Gastroesophageal sphincter (tissue), 4 donors: ENCODE results near the gene RGS11. TPM values are rescaled to one million over a fixed set of nuclear protein-coding genes. Genes with fewer than 3 reads are reported as not detected.

Experiments used
- ATAC-seq: fragments of 150-250 bp; one replicate; pipeline ENCODE4 v1.9.1; 2016; ENCODE audit warnings: mild to moderate bottlenecking, moderate library complexity
- H3K27ac ChIP-seq, 4 donors: fragments of 200-600 bp; sonication (generic) in 3 of 4; 1 replicate in 3 of 4; 2 replicates in 1 of 4; pipeline ENCODE4 v1.5.1; 2016 to 2019
- H3K27me3 ChIP-seq: fragments of 200-600 bp; sonication (generic); one replicate; pipeline ENCODE4 v1.5.1; 2019
- H3K36me3 ChIP-seq, 2 donors: fragments of 200-600 bp; sonication (generic); one replicate each; pipeline ENCODE4 v1.5.1; 2019; ENCODE audit warnings: control low read depth in 1 of 2
- H3K4me1 ChIP-seq, 3 donors: fragments of 200-600 bp; sonication (generic); 1 replicate in 2 of 3; 2 replicates in 1 of 3; pipeline ENCODE4 v1.5.1; 2016 to 2019; ENCODE audit warnings: control low read depth in 2 of 3
- H3K4me3 ChIP-seq, 2 donors: fragments of 200-600 bp; sonication (generic); one replicate each; pipeline ENCODE4 v1.5.1; 2019; ENCODE audit warnings: mild to moderate bottlenecking in 1 of 2, moderate library complexity in 1 of 2
- H3K9me3 ChIP-seq, 3 donors: fragments of 200-600 bp; sonication (generic); one replicate each; pipeline ENCODE4 v1.5.1; 2017 to 2019; ENCODE audit warnings: control low read depth in 2 of 3
- EP300 ChIP-seq: sonication (generic); formaldehyde crosslinking; IDR thresholded peaks from one replicate; pipeline ENCODE4 v1.6.1; 2017; ENCODE audit warnings: antibody characterized with exemption, mild to moderate bottlenecking
- POLR2A ChIP-seq, 2 donors: fragments of 450-650 bp; IDR thresholded peaks; one replicate each; pipeline ENCODE4 v1.6.1; 2017; ENCODE audit warnings: antibody characterized with exemption in 2 of 2, mild to moderate bottlenecking in 2 of 2, moderate library complexity in 1 of 2
- POLR2AphosphoS5 ChIP-seq: sonication (generic); formaldehyde crosslinking; IDR thresholded peaks from one replicate; pipeline ENCODE4 v1.6.1; 2017; ENCODE audit warnings: antibody characterized with exemption
- WGBS, 2 donors: methylation state at CpG; one replicate each; pipeline ENCODE4 v1.1.5; 2018; ENCODE audit warnings: low coverage in 1 of 2; 5-methylcytosine and 5-hydroxymethylcytosine counted together
- total RNA-seq, 4 donors: library from RNA; depleted of rRNA; stranded (reverse); fragments of >200 nt; gene quantifications; one replicate each; pipeline ENCODE4 v1.1.0, GENCODE V29; 2016
- TF ChIP-seq, protein P1 (sequence below), 4 experiments: fragments of 200-600 bp in 2 of 4; fragments of 450-650 bp in 2 of 4; sonication (generic) in 1 of 4; IDR thresholded peaks; one replicate each; pipeline ENCODE4 v1.5.1; 2017 to 2019; ENCODE audit warnings: antibody characterized with exemption in 4 of 4, mild to moderate bottlenecking in 2 of 4, moderate library complexity in 2 of 4

Gene RGS11
- total RNA-seq, 4 donors from 2014 or later: 3.0 to 11.5 (median 10.1) TPM

DNA sequence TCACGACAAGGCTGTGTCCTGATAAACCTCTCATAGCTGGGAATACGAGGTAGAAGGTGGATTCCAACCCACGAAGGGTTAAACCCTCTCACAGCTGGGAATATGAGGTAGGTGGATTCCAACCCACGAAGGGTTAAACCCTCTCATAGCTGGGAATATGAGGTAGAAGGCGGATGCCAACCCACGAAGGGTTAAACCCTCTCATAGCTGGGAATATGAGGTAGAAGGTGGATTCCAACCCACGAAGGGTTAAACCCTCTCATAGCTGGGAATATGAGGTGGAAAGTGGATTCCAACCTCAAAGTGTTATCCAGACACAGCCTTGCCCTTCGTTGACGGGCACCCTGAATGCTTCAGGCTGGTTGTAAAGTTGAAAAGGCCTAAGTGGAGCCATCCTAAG is 45.8 kb upstream of the RGS11 start:
- TF ChIP-seq POLR2AphosphoS5 (no peak), POLR2A (IDR thresholded peaks at IDR 0.05) (no peak), EP300 (no peak)
- TF ChIP-seq, protein P1, sequence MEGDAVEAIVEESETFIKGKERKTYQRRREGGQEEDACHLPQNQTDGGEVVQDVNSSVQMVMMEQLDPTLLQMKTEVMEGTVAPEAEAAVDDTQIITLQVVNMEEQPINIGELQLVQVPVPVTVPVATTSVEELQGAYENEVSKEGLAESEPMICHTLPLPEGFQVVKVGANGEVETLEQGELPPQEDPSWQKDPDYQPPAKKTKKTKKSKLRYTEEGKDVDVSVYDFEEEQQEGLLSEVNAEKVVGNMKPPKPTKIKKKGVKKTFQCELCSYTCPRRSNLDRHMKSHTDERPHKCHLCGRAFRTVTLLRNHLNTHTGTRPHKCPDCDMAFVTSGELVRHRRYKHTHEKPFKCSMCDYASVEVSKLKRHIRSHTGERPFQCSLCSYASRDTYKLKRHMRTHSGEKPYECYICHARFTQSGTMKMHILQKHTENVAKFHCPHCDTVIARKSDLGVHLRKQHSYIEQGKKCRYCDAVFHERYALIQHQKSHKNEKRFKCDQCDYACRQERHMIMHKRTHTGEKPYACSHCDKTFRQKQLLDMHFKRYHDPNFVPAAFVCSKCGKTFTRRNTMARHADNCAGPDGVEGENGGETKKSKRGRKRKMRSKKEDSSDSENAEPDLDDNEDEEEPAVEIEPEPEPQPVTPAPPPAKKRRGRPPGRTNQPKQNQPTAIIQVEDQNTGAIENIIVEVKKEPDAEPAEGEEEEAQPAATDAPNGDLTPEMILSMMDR (IDR thresholded peaks at IDR 0.05): no peak
- no peaks in the 10 kb centered on the region for H3K27me3 ChIP-seq
- WGBS, 2 donors: 62 to 72% methylated on average over 8 to 9 of the region's 9 CpGs
- no peaks in the 10 kb centered on the region for H3K9me3 ChIP-seq
- no peak overlapping the region for H3K27ac ChIP-seq
- H3K4me1 ChIP-seq: peaks cover 0 to 34% (median 0%) of the 10 kb centered on the region in 3 donors
- ATAC-seq: no peak
- no peak overlapping the region for H3K4me3 ChIP-seq
- H3K36me3 ChIP-seq: peaks cover 0 to 21% of the 10 kb centered on the region in 2 donors

DNA sequence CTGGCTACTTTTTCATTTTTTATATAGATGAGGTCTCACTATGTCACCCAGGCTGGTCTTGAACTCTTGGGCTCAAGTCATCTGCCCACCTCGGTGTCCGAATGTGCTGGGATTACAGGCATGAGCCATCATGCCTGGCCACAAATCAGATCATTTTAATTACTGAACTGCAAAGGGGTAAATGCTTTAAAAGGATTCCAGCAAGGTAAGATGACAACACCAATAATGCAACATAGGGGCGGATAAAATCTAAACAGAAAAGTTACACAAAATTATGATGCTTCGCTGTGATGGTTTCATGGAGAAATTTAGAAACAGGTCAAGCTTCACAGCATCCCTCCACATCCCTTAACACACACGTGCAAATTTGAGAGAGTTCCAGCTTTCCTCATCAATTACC is 44.5 kb upstream of the RGS11 start:
- peaks cover 0 to 21% of the 10 kb centered on the region in 2 donors for H3K36me3 ChIP-seq
- H3K4me3 ChIP-seq: no peak overlapping the region
- ATAC-seq: no peak
- no peak overlapping the region for H3K27ac ChIP-seq
- TF ChIP-seq EP300: no peak
- TF ChIP-seq POLR2AphosphoS5: no peak
- TF ChIP-seq, protein P1 (IDR thresholded peaks at IDR 0.05): no peak
- TF ChIP-seq POLR2A (IDR thresholded peaks at IDR 0.05): no peak
- H3K27me3 ChIP-seq: no peaks in the 10 kb centered on the region
- peaks cover 0 to 22% (median 0%) of the 10 kb centered on the region in 3 donors for H3K4me1 ChIP-seq
- no peaks in the 10 kb centered on the region for H3K9me3 ChIP-seq
- WGBS, 2 donors: 81 to 89% methylated on average over 3 to 5 of the region's 5 CpGs

DNA sequence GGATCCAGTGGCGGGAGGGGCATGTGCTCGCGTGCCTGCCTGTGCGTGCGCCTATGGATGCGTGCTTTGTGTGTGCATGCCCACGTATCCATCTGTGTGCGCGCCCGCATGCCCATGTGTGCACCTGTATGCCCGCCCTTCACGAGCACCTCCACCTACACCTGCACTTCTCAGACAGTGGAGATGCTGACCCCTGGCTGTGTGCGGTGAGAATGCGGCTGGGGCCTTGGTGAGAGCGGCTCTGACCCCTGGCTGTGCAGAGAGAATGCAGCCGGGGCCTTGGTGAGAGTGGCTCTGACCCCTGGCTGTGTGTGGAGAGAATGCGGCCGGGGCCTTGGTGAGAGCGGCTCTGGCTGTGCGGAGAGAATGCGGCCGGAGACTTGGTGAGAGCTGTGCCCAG is 42.9 kb upstream of the RGS11 start:
- Histone ChIP-seq H3K4me3 (no peak overlapping the region), H3K4me1 (peaks cover 0 to 8% (median 0%) of the 10 kb centered on the region in 3 donors), H3K27ac (no peak overlapping the region), H3K9me3 (no peaks in the 10 kb centered on the region), H3K27me3 (no peaks in the 10 kb centered on the region), H3K36me3 (peaks cover 0 to 35% of the 10 kb centered on the region in 2 donors)
- WGBS, 2 donors: 64 to 77% methylated on average over 5 to 6 of the region's 22 CpGs
- TF ChIP-seq POLR2AphosphoS5 (no peak), POLR2A (IDR thresholded peaks at IDR 0.05) (no peak), EP300 (no peak)
- TF ChIP-seq, protein P1 (IDR thresholded peaks at IDR 0.05): no peak
- no peak for ATAC-seq

DNA sequence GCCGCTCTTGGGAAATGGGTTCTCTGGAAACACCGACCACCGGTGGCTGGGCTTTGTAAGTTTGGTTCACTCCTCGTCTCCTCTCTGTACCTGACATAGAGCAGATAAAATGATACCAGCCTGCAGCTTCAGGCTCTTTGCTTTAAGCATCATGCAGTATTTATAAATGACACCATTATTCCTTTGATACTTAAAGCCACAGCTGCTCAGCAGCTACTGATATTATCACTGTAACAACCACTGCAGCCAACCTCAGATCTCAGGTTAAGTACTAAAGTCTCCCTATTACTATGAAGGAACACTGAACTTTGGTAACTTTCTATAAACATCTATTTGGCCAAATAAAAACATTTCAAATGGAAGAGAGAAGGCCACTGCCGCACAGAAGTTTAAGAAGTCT is 41.8 kb upstream of the RGS11 start:
- no peak for ATAC-seq
- Histone ChIP-seq H3K27ac (no peak overlapping the region), H3K27me3 (no peaks in the 10 kb centered on the region), H3K36me3 (peaks cover 0 to 45% of the 10 kb centered on the region in 2 donors), H3K9me3 (no peaks in the 10 kb centered on the region), H3K4me1 (peaks cover 0 to 8% (median 0%) of the 10 kb centered on the region in 3 donors), H3K4me3 (no peak overlapping the region)
- 88 to 90% methylated on average over 2 to 4 of the region's 5 CpGs for WGBS, 2 donors
- TF ChIP-seq POLR2A (IDR thresholded peaks at IDR 0.05) (no peak), EP300 (no peak), POLR2AphosphoS5 (no peak)
- TF ChIP-seq, protein P1 (IDR thresholded peaks at IDR 0.05): no peak

DNA sequence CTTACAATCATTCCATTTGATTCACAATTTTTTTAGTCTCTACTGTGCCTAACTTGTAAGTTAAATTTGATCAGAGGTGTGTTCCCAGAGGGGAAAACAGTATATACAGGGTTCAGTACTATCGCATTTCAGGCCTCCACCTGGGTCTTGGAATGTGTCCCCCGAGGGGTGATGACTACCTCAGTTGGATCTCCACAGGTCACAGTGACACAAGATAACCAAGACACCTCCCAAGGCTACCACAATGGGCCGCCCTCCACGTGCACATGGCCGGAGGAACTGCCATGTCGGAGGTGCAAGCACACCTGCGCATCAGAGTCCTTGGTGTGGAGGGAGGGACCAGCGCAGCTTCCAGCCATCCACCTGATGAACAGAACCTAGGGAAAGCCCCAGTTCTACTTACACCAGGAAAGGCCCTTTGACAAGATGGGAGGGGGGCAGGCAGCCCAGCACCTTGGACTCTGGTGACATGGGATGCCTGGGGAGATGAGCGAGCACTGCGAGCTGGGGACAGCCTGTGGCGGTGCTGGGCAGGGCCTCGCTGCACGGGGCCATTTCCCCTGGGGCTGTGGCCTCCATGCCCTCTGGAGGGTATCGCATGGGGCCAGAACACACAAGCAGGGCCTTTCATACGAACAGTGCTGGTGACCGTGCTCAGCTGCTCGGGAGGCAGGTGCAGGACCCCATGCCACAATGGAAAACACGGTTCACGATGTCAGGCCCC is 41.2 kb upstream of the RGS11 start:
- ATAC-seq: no peak
- Histone ChIP-seq H3K36me3 (peaks cover 0 to 52% of the 10 kb centered on the region in 2 donors), H3K27me3 (no peaks in the 10 kb centered on the region), H3K4me3 (no peak overlapping the region), H3K27ac (no peak overlapping the region), H3K9me3 (no peaks in the 10 kb centered on the region), H3K4me1 (peaks cover 0 to 7% (median 0%) of the 10 kb centered on the region in 3 donors)
- TF ChIP-seq POLR2AphosphoS5: no peak
- TF ChIP-seq, protein P1 (IDR thresholded peaks at IDR 0.05): no peak
- no peak for TF ChIP-seq EP300
- no peak for TF ChIP-seq POLR2A (IDR thresholded peaks at IDR 0.05)
- WGBS, 2 donors: 88 to 91% methylated on average over 2 to 5 of the region's 19 CpGs
